Sigmoid colon (tissue), 4 donors: ENCODE measurements around the gene LITAFD.

Experiments
- EP300 ChIP-seq, 4 donors: sonication (generic); formaldehyde crosslinking; IDR thresholded peaks; one replicate each; pipeline ENCODE4 v1.6.1; 2017; ENCODE audit warnings: antibody characterized with exemption in 4 of 4
- POLR2A ChIP-seq, 2 donors: fragments of 450-650 bp; IDR thresholded peaks; one replicate each; pipeline ENCODE4 v1.6.1; 2016; ENCODE audit warnings: antibody characterized with exemption in 2 of 2, mild to moderate bottlenecking in 2 of 2, moderate library complexity in 2 of 2
- POLR2AphosphoS5 ChIP-seq, 4 donors: sonication (generic); formaldehyde crosslinking; IDR thresholded peaks; one replicate each; pipeline ENCODE4 v1.6.1; 2017; ENCODE audit warnings: antibody characterized with exemption in 4 of 4
- TF ChIP-seq, protein P1 (sequence below), 4 experiments: fragments of 450-650 bp in 3 of 4; fragments of 200-600 bp in 1 of 4; IDR thresholded peaks; one replicate each; pipeline ENCODE4 v1.5.1; 2016 to 2019; ENCODE audit warnings: antibody characterized with exemption in 4 of 4, mild to moderate bottlenecking in 3 of 4, moderate library complexity in 2 of 4

DNA sequence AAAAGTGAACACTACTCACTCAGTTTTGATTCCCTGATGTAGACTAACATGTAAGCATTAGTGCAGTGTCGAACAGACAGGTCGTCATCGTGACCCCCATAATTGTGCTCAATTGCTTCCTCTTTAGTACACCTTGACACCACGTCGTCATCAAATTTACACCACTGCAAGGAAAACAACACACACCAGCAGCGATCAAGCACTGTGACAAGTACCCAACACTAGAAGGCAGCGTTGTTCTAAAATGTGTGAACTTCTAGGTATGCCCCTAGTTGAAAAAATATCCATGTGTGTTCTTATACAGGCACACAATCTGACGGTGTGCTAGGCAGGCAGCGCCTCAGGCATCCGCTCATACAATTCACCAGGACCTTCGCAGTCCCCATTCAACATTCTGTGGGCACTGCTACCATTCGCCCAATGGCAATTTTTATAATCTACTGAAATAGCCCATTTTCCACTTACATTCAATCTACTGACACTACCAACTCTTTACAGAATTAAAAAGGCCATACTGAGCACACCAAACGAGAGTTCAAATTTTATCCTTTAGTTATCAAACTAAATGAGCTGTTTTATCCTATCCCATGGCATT lies 23.1 kb downstream of the LITAFD start:
- TF ChIP-seq, protein P1, sequence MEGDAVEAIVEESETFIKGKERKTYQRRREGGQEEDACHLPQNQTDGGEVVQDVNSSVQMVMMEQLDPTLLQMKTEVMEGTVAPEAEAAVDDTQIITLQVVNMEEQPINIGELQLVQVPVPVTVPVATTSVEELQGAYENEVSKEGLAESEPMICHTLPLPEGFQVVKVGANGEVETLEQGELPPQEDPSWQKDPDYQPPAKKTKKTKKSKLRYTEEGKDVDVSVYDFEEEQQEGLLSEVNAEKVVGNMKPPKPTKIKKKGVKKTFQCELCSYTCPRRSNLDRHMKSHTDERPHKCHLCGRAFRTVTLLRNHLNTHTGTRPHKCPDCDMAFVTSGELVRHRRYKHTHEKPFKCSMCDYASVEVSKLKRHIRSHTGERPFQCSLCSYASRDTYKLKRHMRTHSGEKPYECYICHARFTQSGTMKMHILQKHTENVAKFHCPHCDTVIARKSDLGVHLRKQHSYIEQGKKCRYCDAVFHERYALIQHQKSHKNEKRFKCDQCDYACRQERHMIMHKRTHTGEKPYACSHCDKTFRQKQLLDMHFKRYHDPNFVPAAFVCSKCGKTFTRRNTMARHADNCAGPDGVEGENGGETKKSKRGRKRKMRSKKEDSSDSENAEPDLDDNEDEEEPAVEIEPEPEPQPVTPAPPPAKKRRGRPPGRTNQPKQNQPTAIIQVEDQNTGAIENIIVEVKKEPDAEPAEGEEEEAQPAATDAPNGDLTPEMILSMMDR (IDR thresholded peaks at IDR 0.05), result peak in 1 of 4 experiments; percentile 17
- TF ChIP-seq POLR2A (IDR thresholded peaks at IDR 0.05), result no peak
- no peak for TF ChIP-seq POLR2AphosphoS5 (IDR thresholded peaks at IDR 0.05)
- no peak for TF ChIP-seq EP300 (IDR thresholded peaks at IDR 0.05)
